ENCODE results near the gene PACSIN1. TPM values are rescaled to one million over a fixed set of nuclear protein-coding genes. Genes with fewer than 3 reads are reported as not detected.

The PACSIN1 gene
- polyA plus RNA-seq, 2 donors, result 0.01 to 0.04 TPM

GRCh38 chr6:34571388-34571787, 105.5 kb downstream of the PACSIN1 start:
- Histone ChIP-seq H3K27ac (ENCODE audit: low read depth in 2 of 2, low read length in 1 of 2) (no peak overlapping the region), H3K36me3 (ENCODE audit: control insufficient read depth in 2 of 2, insufficient read depth in 2 of 2, low read length in 1 of 2) (no peaks in the 10 kb centered on the region), H3K9me3 (ENCODE audit: control insufficient read depth in 2 of 2, insufficient read depth in 1 of 2, low read depth in 1 of 2, low read length in 1 of 2) (no peaks in the 10 kb centered on the region), H3K27me3 (ENCODE audit: control insufficient read depth in 1 of 2, insufficient read depth in 2 of 2, low read length in 2 of 2) (no peaks in the 10 kb centered on the region), H3K4me3 (ENCODE audit: low read depth in 1 of 2, low read length in 2 of 2) (no peak overlapping the region), H3K4me1 (ENCODE audit: control insufficient read depth in 2 of 2, insufficient read depth in 2 of 2, low read length in 1 of 2) (peaks cover 0 to 2% of the 10 kb centered on the region in 2 donors)
- 73 to 78% methylated on average over 9 of the region's 9 CpGs for WGBS, 2 donors

- H3K27ac ChIP-seq (ENCODE audit: low read depth in 2 of 2, low read length in 1 of 2), result no peak overlapping the region
- H3K4me3 ChIP-seq (ENCODE audit: low read depth in 1 of 2, low read length in 2 of 2), result no peak overlapping the region
- H3K27me3 ChIP-seq (ENCODE audit: control insufficient read depth in 1 of 2, insufficient read depth in 2 of 2, low read length in 2 of 2), result no peaks in the 10 kb centered on the region
- no peaks in the 10 kb centered on the region for H3K9me3 ChIP-seq (ENCODE audit: control insufficient read depth in 2 of 2, insufficient read depth in 1 of 2, low read depth in 1 of 2, low read length in 1 of 2)
- H3K36me3 ChIP-seq (ENCODE audit: control insufficient read depth in 2 of 2, insufficient read depth in 2 of 2, low read length in 1 of 2), result no peaks in the 10 kb centered on the region
- peaks cover 0 to 2% of the 10 kb centered on the region in 2 donors for H3K4me1 ChIP-seq (ENCODE audit: control insufficient read depth in 2 of 2, insufficient read depth in 2 of 2, low read length in 1 of 2)
- WGBS, 2 donors, result 75% methylated on average over 16 of the region's 16 CpGs
Measured at GRCh38 chr6:34572021-34572420, 106.1 kb downstream of the PACSIN1 start.

GRCh38 chr6:34572585-34572984, 106.7 kb downstream of the PACSIN1 start:
- Histone ChIP-seq H3K36me3 (ENCODE audit: control insufficient read depth in 2 of 2, insufficient read depth in 2 of 2, low read length in 1 of 2) (no peaks in the 10 kb centered on the region), H3K4me3 (ENCODE audit: low read depth in 1 of 2, low read length in 2 of 2) (no peak overlapping the region), H3K9me3 (ENCODE audit: control insufficient read depth in 2 of 2, insufficient read depth in 1 of 2, low read depth in 1 of 2, low read length in 1 of 2) (no peaks in the 10 kb centered on the region), H3K4me1 (ENCODE audit: control insufficient read depth in 2 of 2, insufficient read depth in 2 of 2, low read length in 1 of 2) (peaks cover 0 to 2% of the 10 kb centered on the region in 2 donors), H3K27ac (ENCODE audit: low read depth in 2 of 2, low read length in 1 of 2) (no peak overlapping the region), H3K27me3 (ENCODE audit: control insufficient read depth in 1 of 2, insufficient read depth in 2 of 2, low read length in 2 of 2) (no peaks in the 10 kb centered on the region)
- WGBS, 2 donors, result 86 to 88% methylated on average over 6 of the region's 6 CpGs

GRCh38 chr6:34573567-34574183, 107.8 kb downstream of the PACSIN1 start:
- Histone ChIP-seq H3K27ac (ENCODE audit: low read depth in 2 of 2, low read length in 1 of 2) (no peak overlapping the region), H3K4me3 (ENCODE audit: low read depth in 1 of 2, low read length in 2 of 2) (no peak overlapping the region), H3K36me3 (ENCODE audit: control insufficient read depth in 2 of 2, insufficient read depth in 2 of 2, low read length in 1 of 2) (no peaks in the 10 kb centered on the region), H3K27me3 (ENCODE audit: control insufficient read depth in 1 of 2, insufficient read depth in 2 of 2, low read length in 2 of 2) (no peaks in the 10 kb centered on the region), H3K4me1 (ENCODE audit: control insufficient read depth in 2 of 2, insufficient read depth in 2 of 2, low read length in 1 of 2) (peaks cover 0 to 2% of the 10 kb centered on the region in 2 donors), H3K9me3 (ENCODE audit: control insufficient read depth in 2 of 2, insufficient read depth in 1 of 2, low read depth in 1 of 2, low read length in 1 of 2) (no peaks in the 10 kb centered on the region)
- WGBS, 2 donors, result 61 to 67% methylated on average over 8 of the region's 8 CpGs

GRCh38 chr6:34574647-34575293, 108.9 kb downstream of the PACSIN1 start:
- Histone ChIP-seq H3K4me1 (ENCODE audit: control insufficient read depth in 2 of 2, insufficient read depth in 2 of 2, low read length in 1 of 2) (peaks cover 0 to 2% of the 10 kb centered on the region in 2 donors), H3K9me3 (ENCODE audit: control insufficient read depth in 2 of 2, insufficient read depth in 1 of 2, low read depth in 1 of 2, low read length in 1 of 2) (no peaks in the 10 kb centered on the region), H3K36me3 (ENCODE audit: control insufficient read depth in 2 of 2, insufficient read depth in 2 of 2, low read length in 1 of 2) (no peaks in the 10 kb centered on the region), H3K4me3 (ENCODE audit: low read depth in 1 of 2, low read length in 2 of 2) (no peak overlapping the region), H3K27me3 (ENCODE audit: control insufficient read depth in 1 of 2, insufficient read depth in 2 of 2, low read length in 2 of 2) (no peaks in the 10 kb centered on the region), H3K27ac (ENCODE audit: low read depth in 2 of 2, low read length in 1 of 2) (no peak overlapping the region)
- 72 to 73% methylated on average over 10 of the region's 10 CpGs for WGBS, 2 donors

GRCh38 chr6:34575326-34575725, 109.5 kb downstream of the PACSIN1 start:
- no peaks in the 10 kb centered on the region for H3K9me3 ChIP-seq (ENCODE audit: control insufficient read depth in 2 of 2, insufficient read depth in 1 of 2, low read depth in 1 of 2, low read length in 1 of 2)
- no peak overlapping the region for H3K4me3 ChIP-seq (ENCODE audit: low read depth in 1 of 2, low read length in 2 of 2)
- no peak overlapping the region for H3K27ac ChIP-seq (ENCODE audit: low read depth in 2 of 2, low read length in 1 of 2)
- H3K27me3 ChIP-seq (ENCODE audit: control insufficient read depth in 1 of 2, insufficient read depth in 2 of 2, low read length in 2 of 2), result no peaks in the 10 kb centered on the region
- H3K36me3 ChIP-seq (ENCODE audit: control insufficient read depth in 2 of 2, insufficient read depth in 2 of 2, low read length in 1 of 2), result no peaks in the 10 kb centered on the region
- H3K4me1 ChIP-seq (ENCODE audit: control insufficient read depth in 2 of 2, insufficient read depth in 2 of 2, low read length in 1 of 2), result peaks cover 0 to 2% of the 10 kb centered on the region in 2 donors
- WGBS, 2 donors, result 69 to 77% methylated on average over 3 of the region's 3 CpGs

- Histone ChIP-seq H3K9me3 (ENCODE audit: control insufficient read depth in 2 of 2, insufficient read depth in 1 of 2, low read depth in 1 of 2, low read length in 1 of 2) (no peaks in the 10 kb centered on the region), H3K4me3 (ENCODE audit: low read depth in 1 of 2, low read length in 2 of 2) (no peak overlapping the region), H3K27me3 (ENCODE audit: control insufficient read depth in 1 of 2, insufficient read depth in 2 of 2, low read length in 2 of 2) (no peaks in the 10 kb centered on the region), H3K4me1 (ENCODE audit: control insufficient read depth in 2 of 2, insufficient read depth in 2 of 2, low read length in 1 of 2) (peaks cover 0 to 2% of the 10 kb centered on the region in 2 donors), H3K36me3 (ENCODE audit: control insufficient read depth in 2 of 2, insufficient read depth in 2 of 2, low read length in 1 of 2) (no peaks in the 10 kb centered on the region), H3K27ac (ENCODE audit: low read depth in 2 of 2, low read length in 1 of 2) (no peak overlapping the region)
- WGBS, 2 donors, result 82 to 84% methylated on average over 18 of the region's 18 CpGs
Measured at GRCh38 chr6:34576286-34576955, 110.5 kb downstream of the PACSIN1 start.

- no peak overlapping the region for H3K27ac ChIP-seq (ENCODE audit: low read depth in 2 of 2, low read length in 1 of 2)
- no peaks in the 10 kb centered on the region for H3K27me3 ChIP-seq (ENCODE audit: control insufficient read depth in 1 of 2, insufficient read depth in 2 of 2, low read length in 2 of 2)
- peaks cover 0 to 4% of the 10 kb centered on the region in 2 donors for H3K36me3 ChIP-seq (ENCODE audit: control insufficient read depth in 2 of 2, insufficient read depth in 2 of 2, low read length in 1 of 2)
- WGBS, 2 donors, result 89 to 91% methylated on average over 7 of the region's 7 CpGs
- no peak overlapping the region for H3K4me3 ChIP-seq (ENCODE audit: low read depth in 1 of 2, low read length in 2 of 2)
- no peaks in the 10 kb centered on the region for H3K9me3 ChIP-seq (ENCODE audit: control insufficient read depth in 2 of 2, insufficient read depth in 1 of 2, low read depth in 1 of 2, low read length in 1 of 2)
- peaks cover 0 to 2% of the 10 kb centered on the region in 2 donors for H3K4me1 ChIP-seq (ENCODE audit: control insufficient read depth in 2 of 2, insufficient read depth in 2 of 2, low read length in 1 of 2)
Measured at GRCh38 chr6:34578445-34579262, 112.8 kb downstream of the PACSIN1 start.
